ENCODE results near the gene SNTG2. TPM values are rescaled to one million over a fixed set of nuclear protein-coding genes. Genes with fewer than 3 reads are reported as not detected.
A peak's percentile ranks its signal among the peaks of the same experiment; 100 is the strongest.

Gene SNTG2
- total RNA-seq, 4 donors from 2014 or later, result 3.3 to 7.4 (median 4.5) TPM

DNA sequence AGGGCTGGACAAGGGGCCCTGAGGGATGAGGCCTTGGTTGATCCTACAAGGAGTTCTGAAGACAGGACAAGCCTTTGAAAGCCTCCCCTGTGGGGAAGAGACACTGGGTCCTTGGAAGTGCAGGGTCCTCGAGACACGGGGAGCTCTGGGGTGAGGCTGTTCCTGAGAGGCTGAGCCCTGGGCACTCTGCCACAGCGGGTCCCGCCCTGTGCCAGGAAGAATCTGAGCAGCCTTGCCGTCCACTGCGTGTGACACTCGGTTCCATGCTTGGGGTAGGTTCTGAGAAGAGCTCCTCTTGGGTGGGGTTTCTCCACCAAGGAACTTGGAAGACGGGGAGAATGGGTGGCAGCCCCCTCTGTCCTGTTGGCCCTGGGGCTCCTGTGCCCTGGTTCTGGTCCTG, 13.9 kb downstream of the SNTG2 start:
- TF ChIP-seq, protein P1, sequence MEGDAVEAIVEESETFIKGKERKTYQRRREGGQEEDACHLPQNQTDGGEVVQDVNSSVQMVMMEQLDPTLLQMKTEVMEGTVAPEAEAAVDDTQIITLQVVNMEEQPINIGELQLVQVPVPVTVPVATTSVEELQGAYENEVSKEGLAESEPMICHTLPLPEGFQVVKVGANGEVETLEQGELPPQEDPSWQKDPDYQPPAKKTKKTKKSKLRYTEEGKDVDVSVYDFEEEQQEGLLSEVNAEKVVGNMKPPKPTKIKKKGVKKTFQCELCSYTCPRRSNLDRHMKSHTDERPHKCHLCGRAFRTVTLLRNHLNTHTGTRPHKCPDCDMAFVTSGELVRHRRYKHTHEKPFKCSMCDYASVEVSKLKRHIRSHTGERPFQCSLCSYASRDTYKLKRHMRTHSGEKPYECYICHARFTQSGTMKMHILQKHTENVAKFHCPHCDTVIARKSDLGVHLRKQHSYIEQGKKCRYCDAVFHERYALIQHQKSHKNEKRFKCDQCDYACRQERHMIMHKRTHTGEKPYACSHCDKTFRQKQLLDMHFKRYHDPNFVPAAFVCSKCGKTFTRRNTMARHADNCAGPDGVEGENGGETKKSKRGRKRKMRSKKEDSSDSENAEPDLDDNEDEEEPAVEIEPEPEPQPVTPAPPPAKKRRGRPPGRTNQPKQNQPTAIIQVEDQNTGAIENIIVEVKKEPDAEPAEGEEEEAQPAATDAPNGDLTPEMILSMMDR (IDR thresholded peaks at IDR 0.05), result no peak
- TF ChIP-seq POLR2A (IDR thresholded peaks at IDR 0.05; ENCODE audit: low read depth) (no peak), EP300 (IDR thresholded peaks at IDR 0.05) (no peak), POLR2AphosphoS5 (IDR thresholded peaks at IDR 0.05) (no peak)
- intact Hi-C loops (cut with DNase I), result no loop called here
- peak; percentile 70 for DNase-seq (ENCODE audit: extremely low spot score)
- Histone ChIP-seq H3K36me3 (no peaks in the 10 kb centered on the region), H3K4me3 (no peak overlapping the region), H3K27ac (replicated peaks in 1 of 4) (no peak overlapping the region), H3K4me1 (no peaks in the 10 kb centered on the region), H3K9me3 (peaks cover 0 to 12% (median 8%) of the 10 kb centered on the region in 4 donors), H3K27me3 (peaks cover 0 to 11% (median 0%) of the 10 kb centered on the region in 4 donors)
- 70% methylated on average over 3 of the region's 8 CpGs for WGBS

DNA sequence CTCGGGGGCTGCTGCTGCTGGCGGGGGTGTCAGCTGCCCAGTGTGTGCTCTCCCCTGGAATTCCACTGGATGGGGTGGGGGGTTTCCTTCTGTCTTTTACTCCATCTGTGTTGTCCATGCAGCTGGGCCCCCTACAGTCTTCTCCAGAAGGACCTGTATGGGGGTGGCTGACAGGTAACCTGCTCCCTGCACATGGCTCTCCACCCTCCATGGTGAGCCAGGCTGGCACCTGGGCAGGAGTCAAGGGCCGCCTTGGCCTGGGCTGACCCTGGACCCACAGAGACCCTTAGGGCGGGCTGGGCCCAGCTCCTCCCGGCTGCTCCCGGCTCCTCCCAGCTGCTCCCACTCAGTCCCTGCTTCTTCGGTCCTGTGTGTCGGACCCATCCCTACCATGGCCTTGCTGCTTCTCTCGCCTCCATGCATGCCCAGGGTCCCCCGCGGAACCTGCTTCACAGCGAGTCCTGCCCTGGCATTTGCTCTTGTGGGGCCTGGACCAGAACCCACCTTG, 15.0 kb downstream of the SNTG2 start:
- Histone ChIP-seq H3K9me3 (peaks cover 0 to 15% (median 8%) of the 10 kb centered on the region in 4 donors), H3K27me3 (peaks cover 0 to 11% (median 0%) of the 10 kb centered on the region in 4 donors), H3K27ac (replicated peaks in 1 of 4) (no peak overlapping the region), H3K4me3 (no peak overlapping the region), H3K36me3 (no peaks in the 10 kb centered on the region), H3K4me1 (no peaks in the 10 kb centered on the region)
- TF ChIP-seq POLR2AphosphoS5 (IDR thresholded peaks at IDR 0.05) (no peak), POLR2A (IDR thresholded peaks at IDR 0.05; ENCODE audit: low read depth) (no peak)
- TF ChIP-seq, protein P1 (IDR thresholded peaks at IDR 0.05), result no peak
- DNase-seq (ENCODE audit: extremely low spot score), result peak; percentile 70
- intact Hi-C loops (cut with DNase I), result no loop called here
- over 99% methylated on average over 10 of the region's 12 CpGs for WGBS

DNA sequence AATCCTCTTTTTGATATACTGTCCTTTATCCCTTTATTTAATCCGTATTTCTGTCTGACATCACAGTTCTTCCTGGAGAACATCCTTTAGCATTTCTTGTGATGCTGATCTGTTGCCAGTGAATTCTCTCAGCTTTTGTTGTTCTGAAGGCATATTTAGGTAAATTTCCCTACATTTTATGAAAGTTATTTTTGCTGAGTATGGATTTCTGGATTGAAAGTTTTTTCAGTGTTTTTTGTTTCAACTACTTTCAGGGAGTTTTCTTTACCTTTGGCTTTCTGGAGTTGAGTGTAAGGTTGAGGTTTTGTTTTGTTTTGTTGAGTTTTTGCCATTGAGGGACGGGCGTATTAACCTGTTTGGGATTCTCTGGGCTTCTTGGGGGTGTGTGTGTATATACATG, 22.5 kb downstream of the SNTG2 start:
- H3K27me3 ChIP-seq, result peaks cover 0 to 21% (median 0%) of the 10 kb centered on the region in 4 donors
- 78% methylated on average over 3 of the region's 3 CpGs for WGBS
- TF ChIP-seq, protein P1 (IDR thresholded peaks at IDR 0.05), result no peak
- TF ChIP-seq POLR2AphosphoS5 (IDR thresholded peaks at IDR 0.05), result no peak
- no peak for TF ChIP-seq POLR2A (IDR thresholded peaks at IDR 0.05; ENCODE audit: low read depth)
- no peak for TF ChIP-seq EP300 (IDR thresholded peaks at IDR 0.05)
- no peak overlapping the region for H3K4me3 ChIP-seq
- peaks cover 0 to 15% (median 8%) of the 10 kb centered on the region in 4 donors for H3K9me3 ChIP-seq
- H3K4me1 ChIP-seq, result peaks cover 0 to 5% (median 4%) of the 10 kb centered on the region in 4 donors
- DNase-seq (ENCODE audit: extremely low spot score), result no peak
- no peaks in the 10 kb centered on the region for H3K36me3 ChIP-seq
- intact Hi-C loops (cut with DNase I), result no loop called here
- H3K27ac ChIP-seq (replicated peaks in 1 of 4), result no peak overlapping the region

- Histone ChIP-seq H3K27ac (replicated peaks in 1 of 4) (no peak overlapping the region), H3K36me3 (no peaks in the 10 kb centered on the region), H3K4me1 (peaks cover 0 to 5% (median 4%) of the 10 kb centered on the region in 4 donors), H3K4me3 (no peak overlapping the region), H3K9me3 (peaks cover 0 to 8% (median 3%) of the 10 kb centered on the region in 4 donors), H3K27me3 (peaks cover 0 to 21% (median 0%) of the 10 kb centered on the region in 4 donors)
- peak; percentile 85 for DNase-seq (ENCODE audit: extremely low spot score)
- no peak for TF ChIP-seq EP300 (IDR thresholded peaks at IDR 0.05)
- TF ChIP-seq POLR2AphosphoS5 (IDR thresholded peaks at IDR 0.05), result no peak
- TF ChIP-seq, protein P1 (IDR thresholded peaks at IDR 0.05), result no peak
- no peak for TF ChIP-seq POLR2A (IDR thresholded peaks at IDR 0.05; ENCODE audit: low read depth)
- 80% methylated on average over 6 of the region's 8 CpGs for WGBS
- intact Hi-C loops (cut with DNase I), result no loop called here
These were observed 23.4 kb downstream of the SNTG2 start for GRCh38 chr2:974054-974453.

GRCh38 chr2:974502-974901, 23.9 kb downstream of the SNTG2 start:
- H3K36me3 ChIP-seq, result no peaks in the 10 kb centered on the region
- TF ChIP-seq EP300 (IDR thresholded peaks at IDR 0.05) (no peak), POLR2AphosphoS5 (IDR thresholded peaks at IDR 0.05) (no peak), POLR2A (IDR thresholded peaks at IDR 0.05; ENCODE audit: low read depth) (no peak)
- TF ChIP-seq, protein P1 (IDR thresholded peaks at IDR 0.05), result no peak
- peaks cover 0 to 5% (median 4%) of the 10 kb centered on the region in 4 donors for H3K4me1 ChIP-seq
- DNase-seq (ENCODE audit: extremely low spot score), result no peak
- H3K27me3 ChIP-seq, result peaks cover 0 to 21% (median 0%) of the 10 kb centered on the region in 4 donors
- WGBS, result 0% methylated on average over 2 of the region's 2 CpGs
- intact Hi-C loops (cut with DNase I), result no loop called here
- peaks cover 0 to 3% (median under 1%) of the 10 kb centered on the region in 4 donors for H3K9me3 ChIP-seq
- H3K4me3 ChIP-seq, result no peak overlapping the region
- H3K27ac ChIP-seq (replicated peaks in 1 of 4), result no peak overlapping the region

Measured in esophagus muscularis mucosa (tissue), 4 donors.